ENCODE results near the gene TEC.

The TEC gene

GRCh38 chr4:48267574-48267973 is 2.1 kb downstream of the TEC start:
- no peak for DNase-seq

DNA sequence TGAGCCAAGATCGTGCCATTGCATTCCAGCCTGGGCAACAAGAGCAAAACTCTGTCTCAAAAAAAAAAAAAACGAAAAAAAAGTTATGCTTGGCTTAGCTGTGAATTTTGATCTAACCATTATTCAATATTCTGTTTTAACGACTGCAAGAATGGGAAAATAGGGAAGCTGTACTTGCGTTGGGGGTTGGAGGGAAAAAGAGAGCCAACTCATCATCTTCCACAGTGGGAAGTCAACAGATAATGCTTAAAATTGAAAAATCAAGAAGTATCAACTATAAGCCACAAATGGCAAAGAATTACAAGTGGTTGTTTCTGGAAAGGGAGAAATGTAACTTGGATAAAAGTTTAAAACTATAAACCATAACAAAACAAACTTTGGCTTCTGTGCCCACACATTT is 2.9 kb downstream of the TEC start:
- DNase-seq, result no peak

- DNase-seq, result no peak
These were observed 6.7 kb downstream of the TEC start for GRCh38 chr4:48262926-48263325.

- no peak for DNase-seq
These were observed 7.2 kb downstream of the TEC start for GRCh38 chr4:48262484-48262883.

DNA sequence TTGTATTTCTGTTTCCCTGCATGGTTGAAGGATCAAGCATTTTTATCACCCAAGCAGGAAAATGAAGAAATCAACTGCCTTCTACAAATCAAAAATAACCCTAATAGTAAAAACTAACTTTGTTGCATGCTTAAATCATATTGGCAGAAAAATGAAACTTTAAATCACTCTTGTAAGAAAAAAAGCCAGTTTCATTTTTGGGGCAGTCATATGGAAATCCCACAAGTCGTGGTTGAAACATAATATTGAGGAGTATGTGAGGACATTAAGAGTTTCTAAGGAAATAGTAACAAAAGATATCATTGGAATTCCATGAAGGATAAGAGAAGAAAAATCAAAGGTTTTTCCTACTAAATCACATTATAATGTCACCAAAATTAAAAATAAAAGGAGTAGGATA is 8.4 kb downstream of the TEC start:
- no peak for DNase-seq

DNA sequence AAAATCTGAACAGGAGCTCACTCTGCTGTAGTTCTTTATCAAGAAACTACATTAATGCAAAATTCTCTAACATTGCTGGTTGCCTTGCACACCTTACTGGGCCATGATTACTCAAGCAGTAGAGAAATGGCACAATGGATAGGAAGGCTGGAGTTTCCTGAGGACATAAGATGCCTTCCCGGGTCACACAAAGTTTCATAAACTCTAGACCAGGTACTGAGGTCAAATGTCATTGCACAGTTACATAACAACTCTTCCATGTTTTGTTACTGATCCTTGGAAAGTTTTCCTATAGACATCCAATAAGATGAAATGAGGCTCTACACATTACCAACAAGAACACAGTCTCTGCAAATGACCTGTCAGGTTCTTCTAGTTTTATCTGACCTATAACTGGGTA is 9.9 kb downstream of the TEC start:
- DNase-seq, result no peak

- DNase-seq, result no peak
These were observed 10.7 kb downstream of the TEC start for GRCh38 chr4:48258845-48259397.

- DNase-seq, result no peak
These were observed 13.7 kb downstream of the TEC start for GRCh38 chr4:48255959-48256342.

DNA sequence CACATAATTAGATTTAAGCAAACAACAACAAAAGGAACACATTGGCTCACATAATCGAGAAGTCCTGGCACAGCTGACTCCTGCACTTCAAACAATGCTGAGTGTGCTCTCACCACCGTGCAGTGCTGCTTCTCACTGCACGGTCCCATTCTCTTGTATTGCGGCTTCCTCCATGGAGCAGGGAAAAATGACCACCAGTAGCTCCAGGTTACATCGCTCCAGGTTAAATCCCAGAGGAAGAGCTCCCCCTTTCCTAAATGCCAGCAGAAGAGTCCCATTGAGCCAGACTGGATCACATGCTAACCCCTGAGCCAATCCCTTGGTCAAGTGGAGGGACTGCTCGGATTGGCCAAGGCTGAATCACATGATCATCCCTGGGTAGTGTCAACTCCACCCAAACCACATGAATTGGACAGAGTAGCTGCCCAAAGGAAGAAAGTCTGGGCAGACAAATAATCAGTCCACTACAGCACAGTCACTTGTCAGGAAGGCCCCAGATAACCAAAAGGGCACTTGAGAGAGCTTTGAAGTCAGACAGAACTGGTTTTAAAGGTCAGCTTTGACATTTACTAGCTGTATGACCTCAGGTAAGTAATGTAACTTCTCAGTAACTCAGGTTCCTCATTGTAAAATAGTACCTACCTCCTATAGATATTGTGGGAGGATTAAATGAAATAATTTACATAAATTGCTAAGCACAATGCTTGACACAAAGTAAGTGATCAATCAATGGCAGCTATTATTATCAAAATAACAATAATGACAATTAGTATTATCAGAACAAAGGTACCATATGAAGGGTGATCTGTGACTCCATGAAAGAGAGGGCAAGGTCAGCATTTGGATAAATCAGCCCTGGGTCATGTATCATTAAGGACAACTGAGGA is 14.3 kb downstream of the TEC start:
- DNase-seq, result no peak

GRCh38 chr4:48254381-48255071 is 15.1 kb downstream of the TEC start:
- no peak for DNase-seq

DNA sequence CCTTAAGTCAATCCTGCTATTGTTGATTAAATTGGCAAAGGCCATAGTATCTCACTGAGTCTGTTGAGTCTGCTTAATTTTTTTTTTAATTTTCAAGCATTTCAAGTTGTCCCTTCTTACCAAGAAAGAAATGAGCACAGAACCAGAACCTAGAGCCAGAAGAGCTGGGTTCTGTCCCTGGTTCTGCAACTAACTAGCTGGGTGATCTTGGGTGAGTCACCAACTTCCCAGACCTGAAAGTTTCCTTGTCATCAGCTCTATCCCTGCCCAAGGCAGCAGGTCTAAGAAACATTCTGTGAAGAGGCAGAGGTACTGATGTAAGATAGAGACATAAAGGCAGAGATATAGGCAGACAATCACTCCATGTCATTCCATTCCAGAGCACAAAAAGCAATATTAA is 17.3 kb downstream of the TEC start:
- DNase-seq, result no peak

- no peak for DNase-seq
These were observed 18.7 kb downstream of the TEC start for GRCh38 chr4:48250980-48251379.

DNA sequence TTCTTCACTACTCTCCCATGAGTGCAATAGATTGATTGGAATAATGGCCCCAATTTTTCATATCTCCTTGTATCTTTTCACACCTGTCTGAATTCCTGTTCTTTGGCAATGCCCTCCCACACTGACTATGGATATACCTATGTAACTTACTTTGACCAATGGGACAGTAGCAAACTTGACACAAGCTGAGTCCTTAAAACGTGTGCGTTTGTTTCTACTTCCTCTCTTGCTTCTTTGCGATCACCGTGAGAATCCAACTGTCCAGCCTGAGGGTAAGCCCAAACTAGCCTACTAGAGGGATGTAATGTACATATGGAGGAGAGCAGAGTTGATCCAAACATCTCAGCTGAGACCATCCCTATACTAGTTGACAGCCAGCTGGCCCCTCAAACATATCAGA is 19.3 kb downstream of the TEC start:
- DNase-seq, result no peak

- no peak for DNase-seq
These were observed 20.3 kb downstream of the TEC start for GRCh38 chr4:48249378-48249777.

GRCh38 chr4:48248559-48248953 is 21.1 kb downstream of the TEC start:
- no peak for DNase-seq

DNA sequence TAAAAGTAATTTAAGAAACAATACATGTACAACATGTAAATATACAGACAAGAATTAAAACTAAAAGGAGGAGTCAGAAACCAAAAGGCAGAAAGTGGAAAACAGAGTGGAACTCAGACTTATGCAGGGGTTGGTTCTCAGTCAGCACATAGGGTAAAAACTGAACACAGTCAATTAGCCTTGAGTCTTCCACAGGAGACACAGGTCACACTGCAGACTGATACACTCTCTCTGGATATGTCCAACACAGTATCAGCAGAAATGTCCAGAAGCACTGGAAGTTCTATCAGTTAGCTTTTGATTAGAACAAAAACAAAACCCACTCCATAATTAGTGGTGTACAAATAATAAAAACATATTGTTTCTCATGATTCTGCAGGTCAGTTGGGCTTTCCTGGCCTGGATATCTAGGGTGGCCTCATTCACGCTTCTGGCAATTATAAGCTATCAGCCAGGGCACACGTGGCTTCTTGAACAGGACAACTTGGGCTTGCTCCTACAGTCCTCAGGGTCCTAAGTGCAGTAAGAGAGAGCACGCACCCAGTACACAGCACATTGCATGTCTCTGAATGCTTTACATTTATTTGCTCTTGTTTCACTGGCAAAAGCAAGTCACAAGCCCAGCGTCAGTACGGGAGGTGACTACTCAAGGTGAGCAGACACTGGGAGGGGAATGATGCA is 21.6 kb downstream of the TEC start:
- no peak for DNase-seq

- no peak for DNase-seq
These were observed 22.3 kb downstream of the TEC start for GRCh38 chr4:48247142-48247877.

DNA sequence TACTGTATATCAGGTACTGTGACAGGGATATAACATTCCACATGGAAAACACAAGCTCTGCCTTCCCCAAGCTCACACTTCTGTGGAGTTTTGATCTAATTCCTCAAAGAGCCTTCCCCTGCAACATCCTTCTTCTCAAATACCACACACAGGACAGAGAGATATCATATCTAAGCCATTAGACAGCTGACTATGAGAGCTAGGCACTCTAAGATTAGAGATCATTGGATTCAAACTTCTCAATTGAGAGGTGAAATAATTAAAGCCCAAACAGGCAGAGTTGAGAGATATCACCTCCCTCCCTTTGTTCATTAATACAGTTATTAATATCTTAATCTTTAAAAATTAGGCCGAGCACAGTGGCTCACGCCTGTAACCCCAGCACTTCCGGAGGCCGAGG is 25.0 kb downstream of the TEC start:
- DNase-seq, result no peak

- DNase-seq, result no peak
These were observed 25.8 kb downstream of the TEC start for GRCh38 chr4:48243887-48244286.

- DNase-seq, result no peak
These were observed 26.2 kb downstream of the TEC start for GRCh38 chr4:48243429-48243828.

- no peak for DNase-seq
These were observed 27.0 kb downstream of the TEC start for GRCh38 chr4:48242511-48243195.

DNA sequence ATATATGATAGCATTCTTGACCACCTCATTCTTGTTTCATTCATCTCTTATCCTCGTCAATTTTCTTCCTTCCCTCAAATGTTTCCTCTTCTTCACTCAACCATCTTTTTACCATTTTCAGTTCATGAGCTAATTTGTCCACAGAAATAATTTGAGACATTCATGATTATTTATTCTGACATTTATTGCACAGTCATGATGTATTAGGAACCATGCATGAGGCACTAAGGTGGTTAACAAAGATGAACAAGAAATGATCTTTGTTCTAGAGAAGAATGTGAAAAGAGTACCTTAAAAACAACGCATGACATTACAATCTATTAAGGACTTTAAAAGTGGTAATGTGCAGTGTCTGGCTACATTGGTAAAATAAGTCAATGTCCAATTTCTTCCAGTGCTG is 27.9 kb downstream of the TEC start:
- no peak for DNase-seq
